ENCODE measurements around the gene BEST3. TPM values are rescaled to one million over a fixed set of nuclear protein-coding genes. Genes with fewer than 3 reads are reported as not detected.
A peak's percentile ranks its signal among the peaks of the same experiment; 100 is the strongest.

The BEST3 gene
- total RNA-seq (0.08 and 0.60 TPM in 2 replicates), polyA plus RNA-seq (0.34 TPM in 1 of 2 replicates, not detected in the other)

- no peak for DNase-seq (ENCODE audit: low spot score)
- no peak for TF ChIP-seq CTCF (IDR thresholded peaks at IDR 0.05; ENCODE audit: poor library complexity)
- no peak for TF ChIP-seq EZH2 (IDR thresholded peaks at IDR 0.05; ENCODE audit: borderline replicate concordance)
- TF ChIP-seq EZH2phosphoT487 (IDR thresholded peaks at IDR 0.05; ENCODE audit: low read depth, severe bottlenecking, unreplicated experiment), result no peak
- Histone ChIP-seq H3K9me2 (replicated peaks; ENCODE audit: insufficient read depth) (no peaks in the 10 kb centered on the region), H3K36me3 (replicated peaks; ENCODE audit: insufficient read depth, low read depth) (no peaks in the 10 kb centered on the region), H3K4me3 (no peak within 1 kb of the TSS), H3K4me2 (no peak within 1 kb of the TSS), H3K27me3 (no peaks in the 10 kb centered on the region), H3K9me3 (ENCODE audit: low read depth) (no peaks in the 10 kb centered on the region), H2AFZ (no peak within 1 kb of the TSS), H3K4me1 (ENCODE audit: insufficient read depth) (no peaks in the 10 kb centered on the region), H3K79me2 (no peaks in the 10 kb centered on the region), H3K27ac (no peak within 1 kb of the TSS), H4K20me1 (ENCODE audit: insufficient read depth, poor library complexity, severe bottlenecking) (no peaks in the 10 kb centered on the region)
- 95% methylated on average over 12 of the region's 12 CpGs for whole genome bisulfite sequencing (ENCODE audit: low lambda C conversion rate, missing lambda C conversion rate)
These were observed at the start of gene BEST3 for GRCh38 chr12:69698769-69699540. Gene BEST3, minus strand, starts transcription at chr12:69699303. Its CDS starts 1,505 bp downstream, at chr12:69697798.

DNA sequence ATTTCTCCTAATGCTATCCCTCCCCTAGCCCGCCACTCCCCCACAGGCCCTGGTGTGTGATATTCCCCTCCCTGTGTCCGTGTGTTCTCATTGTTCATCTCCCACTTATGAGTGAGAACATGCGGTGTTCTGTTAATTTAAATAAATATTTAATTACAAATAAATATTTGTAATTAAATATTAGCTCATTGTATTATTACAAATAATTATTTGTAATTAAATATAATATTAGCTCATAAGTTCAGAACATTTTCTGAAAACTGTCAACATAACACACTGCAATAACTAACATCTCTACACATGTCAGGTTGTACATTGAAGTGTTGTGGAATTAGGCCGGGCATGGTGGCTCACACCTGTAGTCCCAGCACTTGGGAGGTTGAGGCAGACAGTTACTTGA, 45.0 kb upstream of the BEST3 start:
- peaks cover 18% of the 10 kb centered on the region for H4K20me1 ChIP-seq (ENCODE audit: insufficient read depth, poor library complexity, severe bottlenecking)
- TF ChIP-seq EZH2phosphoT487 (IDR thresholded peaks at IDR 0.05; ENCODE audit: low read depth, severe bottlenecking, unreplicated experiment) (no peak), CTCF (IDR thresholded peaks at IDR 0.05; ENCODE audit: poor library complexity) (no peak), EZH2 (IDR thresholded peaks at IDR 0.05; ENCODE audit: borderline replicate concordance) (no peak)
- WGBS (ENCODE audit: low lambda C conversion rate, missing lambda C conversion rate), result 85% methylated on average over 4 of the region's 4 CpGs
- H3K4me1 ChIP-seq (ENCODE audit: insufficient read depth), result no peaks in the 10 kb centered on the region
- no peak overlapping the region for H3K27ac ChIP-seq
- H3K9me3 ChIP-seq (ENCODE audit: low read depth), result no peaks in the 10 kb centered on the region
- peaks cover 75% of the 10 kb centered on the region for H3K79me2 ChIP-seq
- no peaks in the 10 kb centered on the region for H3K9me2 ChIP-seq (replicated peaks; ENCODE audit: insufficient read depth)
- no peaks in the 10 kb centered on the region for H3K27me3 ChIP-seq
- no peak overlapping the region for H2AFZ ChIP-seq
- no peaks in the 10 kb centered on the region for H3K36me3 ChIP-seq (replicated peaks; ENCODE audit: insufficient read depth, low read depth)
- H3K4me3 ChIP-seq, result no peak overlapping the region
- no peak overlapping the region for H3K4me2 ChIP-seq
- DNase-seq (ENCODE audit: low spot score), result no peak

DNA sequence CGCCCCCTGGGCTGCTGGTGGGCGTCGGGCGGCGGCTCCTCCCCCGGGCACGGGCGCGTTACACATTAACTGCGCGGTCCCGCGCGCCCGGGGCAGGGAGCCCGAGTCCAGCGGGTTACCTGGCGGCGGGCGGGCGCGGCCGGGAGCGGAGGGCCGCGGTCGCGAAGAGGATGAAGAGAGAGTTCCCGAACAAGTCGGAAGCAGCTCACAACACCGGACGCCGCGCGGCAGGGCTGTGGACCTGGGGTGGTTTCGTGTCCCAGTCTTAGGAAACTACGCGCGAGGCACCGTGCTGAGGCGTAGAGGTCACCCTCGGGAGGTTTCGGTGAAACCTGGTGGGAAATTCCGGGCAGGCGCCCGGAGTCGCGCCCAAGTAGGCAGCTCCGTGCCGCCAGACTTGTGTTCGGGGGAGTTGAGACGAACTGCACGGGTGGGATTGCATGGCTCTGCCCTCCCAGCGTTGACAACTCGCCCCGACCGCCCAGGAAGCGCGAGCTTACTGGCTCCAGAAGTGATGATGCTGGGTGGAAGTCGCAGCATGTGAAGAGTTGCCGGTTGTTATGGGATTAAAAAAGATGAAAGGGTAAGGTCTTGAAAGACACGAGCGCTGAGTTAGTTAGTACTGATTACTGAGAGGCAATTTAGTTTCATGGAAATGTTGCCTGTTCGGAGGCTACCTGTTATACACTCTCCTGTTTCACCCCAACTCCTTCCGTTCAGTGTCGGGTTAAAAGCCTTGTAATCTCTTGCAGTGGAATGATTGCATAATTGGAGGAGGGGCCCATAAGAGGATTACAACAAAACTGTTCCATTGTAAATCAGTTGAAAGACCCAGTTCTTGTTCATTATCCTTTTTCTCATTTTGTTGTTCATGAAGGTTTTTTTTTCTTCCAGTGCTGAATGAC, 40.4 kb upstream of the BEST3 start:
- Histone ChIP-seq H3K9me3 (ENCODE audit: low read depth) (no peaks in the 10 kb centered on the region), H2AFZ (peak overlapping the region; percentile 50), H3K4me1 (ENCODE audit: insufficient read depth) (no peaks in the 10 kb centered on the region), H3K4me2 (peak overlapping the region; percentile 95), H3K27me3 (no peaks in the 10 kb centered on the region), H3K36me3 (replicated peaks; ENCODE audit: insufficient read depth, low read depth) (no peaks in the 10 kb centered on the region), H3K9me2 (replicated peaks; ENCODE audit: insufficient read depth) (no peaks in the 10 kb centered on the region), H3K27ac (peak overlapping the region; percentile 98), H3K79me2 (peaks cover 44% of the 10 kb centered on the region), H3K4me3 (peak overlapping the region; percentile 50), H4K20me1 (ENCODE audit: insufficient read depth, poor library complexity, severe bottlenecking) (peaks cover 18% of the 10 kb centered on the region)
- peak; percentile 84 for DNase-seq (ENCODE audit: low spot score)
- WGBS (ENCODE audit: low lambda C conversion rate, missing lambda C conversion rate), result under 1% methylated on average over 51 of the region's 66 CpGs
- TF ChIP-seq EZH2phosphoT487 (IDR thresholded peaks at IDR 0.05; ENCODE audit: low read depth, severe bottlenecking, unreplicated experiment) (no peak), CTCF (IDR thresholded peaks at IDR 0.05; ENCODE audit: poor library complexity) (no peak), EZH2 (IDR thresholded peaks at IDR 0.05; ENCODE audit: borderline replicate concordance) (no peak)

All from hepatocyte (in vitro differentiated cells).